Activated CD4-positive, alpha-beta T cell treated with anti-CD3 and anti-CD28 coated beads, Interleukin-2, amount 50 U/mL, for 1 hour (primary cell): ENCODE measurements around the gene TAGAP.
"Not testable (repeated sequence)": the region's sequence is repeated elsewhere in the genome, so short reads cannot be mapped to it uniquely, and the experiment has no call there.

Source experiments
- DNase-seq: peaks from one replicate; pipeline ENCODE4 v3.0.0-alpha.2; 2020

Gene TAGAP

DNA sequence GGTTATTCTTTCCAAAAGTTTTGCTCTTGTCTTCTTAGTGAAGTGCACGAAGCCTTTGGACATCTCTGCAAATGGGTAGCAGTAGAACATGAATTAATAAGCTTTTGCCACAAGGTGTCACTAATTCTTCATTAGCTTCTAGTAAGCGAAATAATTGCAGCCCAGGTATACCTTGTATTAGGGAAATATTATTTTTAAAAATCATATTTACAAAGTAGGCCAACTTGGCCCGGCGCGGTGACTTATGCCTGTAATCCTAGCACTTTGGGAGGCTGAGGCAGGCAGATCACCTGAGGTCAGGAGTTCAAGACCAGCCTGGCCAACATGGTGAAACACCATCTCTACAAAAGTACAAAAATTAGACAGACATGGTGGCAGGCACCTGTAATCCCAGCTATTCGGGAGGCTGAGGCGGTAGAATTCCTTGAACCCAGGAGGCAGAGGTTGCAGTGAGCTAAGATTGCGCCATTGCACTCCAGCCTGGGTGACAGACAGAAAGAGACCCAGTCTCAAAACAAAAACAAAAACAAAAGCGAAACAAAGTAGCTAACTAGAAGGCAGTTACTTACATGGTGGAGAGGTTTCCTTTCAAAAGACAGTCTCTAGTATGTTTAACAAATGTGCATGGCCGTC lies 36.0 kb downstream of the TAGAP start:
- DNase-seq = no peak

DNA sequence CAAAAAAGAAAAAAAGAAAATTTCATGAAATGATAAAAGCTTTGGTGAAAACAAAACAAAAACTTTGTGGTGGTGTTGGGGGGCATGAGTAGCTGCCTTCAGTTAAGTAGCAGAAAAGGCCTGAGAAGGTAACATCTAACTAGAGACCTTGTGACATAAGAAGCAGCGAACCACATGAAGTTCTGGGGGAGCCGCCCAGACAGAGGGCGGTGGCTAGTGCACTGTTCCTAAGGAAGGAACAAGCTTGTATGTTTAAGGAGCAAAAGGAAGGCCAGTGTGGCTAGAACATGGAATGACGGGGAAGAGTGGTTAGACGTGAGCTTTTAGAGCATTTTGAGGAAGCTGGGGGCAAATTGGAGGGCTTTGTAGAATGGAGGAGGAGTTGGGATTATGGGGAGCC lies 37.3 kb downstream of the TAGAP start:
- no peak for DNase-seq

DNA sequence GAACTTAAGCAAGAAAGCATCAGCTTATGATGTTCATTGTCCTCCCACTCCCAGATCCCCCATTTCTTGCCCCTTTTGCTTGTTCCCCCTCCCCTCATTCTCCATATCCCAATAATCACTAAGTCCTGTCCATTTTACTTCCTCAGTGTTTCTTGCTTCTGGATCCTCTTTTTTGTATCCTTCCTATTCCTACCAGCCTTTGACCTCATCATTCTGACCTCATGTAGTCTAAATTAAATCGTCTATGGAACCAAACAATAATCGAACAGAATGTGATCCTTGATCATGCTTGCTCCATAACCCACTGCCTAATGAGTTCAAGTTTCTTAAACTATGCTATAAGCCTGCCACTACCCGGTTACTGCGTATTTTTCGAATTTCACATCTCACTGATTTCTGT lies 39.4 kb downstream of the TAGAP start:
- no peak for DNase-seq

DNA sequence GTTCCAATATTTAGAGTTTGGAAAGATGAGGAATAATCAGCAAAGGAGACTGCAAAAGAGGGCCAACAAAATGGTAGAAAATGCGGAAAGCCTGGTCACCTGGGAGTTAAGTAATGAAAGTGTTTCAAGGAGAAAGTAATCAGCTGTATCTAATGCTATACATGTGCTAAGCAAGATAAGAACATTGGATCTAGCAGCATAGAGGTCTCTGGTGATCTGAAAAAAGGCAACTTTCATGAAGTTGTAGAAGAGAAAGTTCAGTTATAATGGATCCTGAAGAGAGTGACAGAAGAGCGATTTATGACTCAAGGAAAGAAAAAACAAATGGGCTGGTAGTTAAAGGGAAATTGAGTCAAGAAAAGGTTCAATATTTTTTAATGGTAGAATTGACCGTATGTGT lies 40.2 kb downstream of the TAGAP start:
- DNase-seq = no peak

DNA sequence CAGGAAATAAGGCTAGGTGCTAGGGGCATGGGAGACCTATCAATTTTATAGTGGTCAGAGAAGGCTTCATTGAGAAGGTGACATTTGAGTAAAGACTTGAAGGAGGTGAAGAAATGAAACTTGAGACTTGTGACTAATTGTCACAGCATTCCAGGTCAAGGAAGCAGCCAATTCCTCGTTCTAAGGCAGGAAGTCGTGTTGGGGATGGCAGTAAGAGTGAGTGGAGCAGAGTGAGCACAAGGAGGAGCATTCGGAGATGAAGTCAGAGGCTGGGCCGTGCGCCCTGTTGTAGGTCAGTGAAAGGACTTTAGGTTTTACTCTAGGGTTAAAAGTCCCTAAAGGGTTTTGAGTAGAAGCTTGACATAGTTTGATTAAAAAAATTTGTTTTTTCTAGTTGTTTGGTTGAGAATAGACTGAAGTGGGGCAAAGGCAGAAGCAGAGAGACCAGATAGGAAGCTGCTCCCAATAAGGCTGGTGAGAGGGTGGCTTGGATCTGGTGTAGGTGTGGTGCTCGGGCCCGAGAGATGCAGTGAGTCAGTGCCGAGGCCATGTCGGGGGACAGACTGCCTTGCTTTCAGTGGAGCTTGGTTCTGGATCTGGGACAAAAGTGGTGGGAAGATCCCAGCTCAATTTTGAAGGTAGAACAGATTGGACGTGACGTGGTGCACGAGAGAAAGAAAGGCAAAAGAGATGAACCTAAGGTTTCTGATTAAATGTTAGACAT lies 42.2 kb downstream of the TAGAP start:
- no peak for DNase-seq

DNA sequence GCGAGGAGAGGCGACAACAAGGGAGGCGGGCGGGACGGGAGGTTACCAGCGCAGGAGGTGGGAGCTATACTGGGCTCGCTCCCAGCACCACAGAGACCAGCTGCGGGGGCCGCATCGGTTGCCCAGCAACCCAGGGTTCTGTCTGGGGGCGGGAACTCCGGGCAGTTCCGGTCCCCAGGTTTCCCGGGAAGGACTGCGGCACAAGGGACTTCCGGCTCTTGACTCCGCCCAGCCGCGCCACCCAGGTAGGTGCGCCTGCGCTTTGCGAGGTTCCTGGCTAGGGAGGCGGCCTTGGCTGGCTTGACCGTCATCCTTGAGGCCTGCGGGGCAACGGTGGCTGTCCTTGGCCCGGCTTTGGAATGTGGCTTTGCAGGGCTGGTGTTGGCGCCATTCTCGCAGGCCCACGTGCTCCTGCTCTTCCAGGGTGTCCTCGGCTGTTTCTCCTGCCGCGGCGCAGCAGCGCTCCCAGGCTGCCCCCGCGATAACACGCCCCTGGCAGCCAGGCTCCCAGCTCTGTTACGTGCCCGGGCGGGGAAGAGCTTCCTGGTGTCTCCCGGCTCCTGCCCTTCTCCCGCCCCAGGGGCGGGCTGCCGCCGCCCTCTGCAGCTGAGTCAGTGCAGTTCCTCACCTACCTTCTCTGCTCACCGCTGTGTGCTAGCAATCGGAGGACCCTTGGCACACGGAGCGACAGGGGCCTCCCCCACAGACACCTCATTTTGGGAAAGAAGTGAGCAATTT lies 45.0 kb downstream of the TAGAP start, which contains the start of gene RSPH3:
TSS of gene RSPH3 (minus strand) at position 537 of the 738 bp plus-strand sequence. CDS start 652 bp downstream, outside the sequence.
- peak; percentile 83 for DNase-seq

DNA sequence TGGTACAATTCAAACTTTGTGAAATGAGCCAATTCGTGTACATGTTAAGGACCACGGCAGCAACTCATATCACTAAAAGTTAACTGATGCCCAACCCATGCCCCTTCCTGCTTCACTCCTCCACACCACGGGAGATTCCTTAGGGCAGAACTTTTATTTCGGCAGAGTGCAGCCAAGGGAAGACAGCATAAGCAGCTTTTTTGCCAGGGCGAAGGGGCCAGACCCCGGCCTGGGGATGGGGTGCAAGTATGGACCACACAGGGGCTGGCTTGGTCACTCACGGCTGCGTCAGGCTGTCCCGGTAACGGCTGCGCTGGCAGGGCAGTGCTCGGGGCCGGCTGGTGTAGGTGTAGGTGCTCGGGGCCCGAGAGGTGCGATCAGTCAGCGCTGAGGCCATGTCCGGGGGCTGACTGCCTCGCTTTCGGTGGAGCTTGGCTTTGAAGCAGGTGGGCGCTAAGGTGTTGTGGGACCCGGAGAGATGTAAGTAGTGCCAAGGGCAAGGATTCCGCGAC lies 45.6 kb downstream of the TAGAP start:
- DNase-seq = no peak

DNA sequence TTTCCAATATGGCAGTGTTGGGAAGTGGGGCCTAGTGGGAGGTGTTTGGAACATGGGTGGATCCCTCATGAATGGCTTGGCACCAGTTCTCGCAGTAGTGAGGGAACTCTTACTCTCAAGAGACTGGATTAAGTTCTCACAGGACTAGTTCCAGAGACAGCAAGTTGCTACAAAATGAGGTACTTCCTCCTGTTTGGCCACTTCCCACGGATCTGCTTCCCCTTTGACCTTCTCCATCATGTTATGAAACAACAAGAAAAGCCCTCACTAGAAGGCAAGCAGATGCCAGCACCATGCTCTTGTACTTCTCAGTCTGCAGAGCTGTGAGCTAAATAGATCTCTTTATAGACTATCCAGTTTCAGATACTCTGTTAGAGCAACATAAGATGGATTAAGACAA lies 47.9 kb downstream of the TAGAP start:
- no peak for DNase-seq

DNA sequence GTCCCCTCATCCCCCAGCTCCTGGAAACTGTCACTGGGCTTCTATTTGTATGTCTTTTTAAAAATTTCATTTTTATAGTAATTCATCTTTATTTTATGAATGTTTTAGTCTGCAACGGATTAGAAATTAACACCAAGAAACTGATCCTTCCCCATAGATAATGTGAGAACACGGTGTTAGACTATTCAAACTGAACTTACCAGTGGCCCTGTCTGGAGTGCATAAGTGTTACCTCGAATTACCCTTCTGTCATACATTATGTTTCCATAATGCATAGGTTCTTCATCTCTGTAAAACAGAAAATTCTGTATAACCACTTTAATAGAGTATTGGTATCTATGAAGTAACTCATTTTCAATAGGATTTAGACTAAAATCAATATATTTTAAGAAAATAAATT lies 51.2 kb downstream of the TAGAP start:
- no peak for DNase-seq

DNA sequence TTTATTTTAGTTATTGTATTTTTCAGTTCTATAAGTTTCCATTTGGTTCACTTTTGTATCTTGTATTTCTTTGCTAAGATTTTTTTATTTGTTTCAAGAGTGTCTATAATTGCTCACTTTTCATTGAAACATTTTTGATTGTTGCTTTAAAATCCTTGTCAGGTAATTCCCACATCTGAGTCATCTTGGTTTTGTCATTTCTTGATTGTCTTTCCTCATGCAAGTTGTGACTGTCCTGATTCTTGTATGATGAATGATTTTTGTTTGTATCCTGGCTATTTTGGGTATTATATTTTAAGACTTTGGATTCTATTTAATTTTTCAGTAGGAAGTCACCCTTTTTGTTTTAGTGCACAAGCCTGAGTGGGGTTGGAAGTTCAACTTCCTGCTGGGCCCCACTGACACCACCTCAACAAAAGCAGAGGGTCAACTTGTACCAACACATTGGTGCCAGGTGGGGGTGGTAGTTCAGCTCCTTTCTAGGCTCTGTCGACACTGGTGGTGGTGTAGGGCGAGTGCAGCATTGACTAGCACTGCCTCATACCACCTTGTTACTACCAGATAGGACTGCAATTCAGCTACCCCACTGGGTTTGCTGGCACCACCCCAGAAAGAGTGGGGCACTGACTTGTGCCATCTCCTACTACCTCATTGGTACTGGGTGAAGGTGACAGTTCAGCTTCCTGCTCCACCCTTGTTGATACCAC lies 53.6 kb downstream of the TAGAP start:
- no peak for DNase-seq

DNA sequence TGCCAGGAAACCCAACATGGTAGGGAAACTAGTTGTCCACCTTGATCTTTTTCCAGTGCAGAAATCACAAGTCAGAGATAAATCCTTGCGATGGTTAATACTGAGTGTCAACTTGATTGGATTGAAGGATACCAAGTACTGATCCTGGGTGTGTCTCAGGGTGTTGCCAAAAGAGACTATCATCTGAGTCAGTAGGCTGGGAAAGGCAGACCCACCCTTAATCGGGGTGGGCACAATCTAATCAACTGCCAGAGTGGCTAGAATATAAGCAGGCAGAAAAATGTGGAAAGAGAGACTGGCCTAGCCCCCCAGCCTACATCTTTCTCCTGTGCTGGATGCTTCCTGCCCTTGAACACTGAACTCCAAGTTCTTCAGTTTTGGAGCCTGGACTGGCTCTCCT lies 55.1 kb downstream of the TAGAP start:
- not testable (repeated sequence) for DNase-seq

DNA sequence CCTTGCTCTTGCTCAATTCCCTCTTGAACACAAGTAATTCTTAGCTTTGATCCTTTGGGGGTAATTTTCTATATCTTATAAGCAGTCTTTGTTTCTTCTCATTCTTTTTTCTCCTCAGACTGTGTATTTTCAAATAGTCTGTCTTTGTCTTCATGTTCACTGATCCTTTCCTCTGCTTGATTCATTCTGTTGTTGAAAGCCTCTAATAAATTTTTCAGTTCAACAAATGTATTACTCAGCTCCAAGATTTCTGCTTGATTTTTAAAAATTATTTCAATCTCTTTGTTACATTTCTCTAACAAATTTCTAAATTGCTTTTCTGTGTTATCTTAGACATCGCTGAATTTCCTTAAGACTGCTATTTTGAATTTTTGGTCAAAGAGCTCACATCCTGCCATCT lies 56.3 kb downstream of the TAGAP start:
- no peak for DNase-seq

DNA sequence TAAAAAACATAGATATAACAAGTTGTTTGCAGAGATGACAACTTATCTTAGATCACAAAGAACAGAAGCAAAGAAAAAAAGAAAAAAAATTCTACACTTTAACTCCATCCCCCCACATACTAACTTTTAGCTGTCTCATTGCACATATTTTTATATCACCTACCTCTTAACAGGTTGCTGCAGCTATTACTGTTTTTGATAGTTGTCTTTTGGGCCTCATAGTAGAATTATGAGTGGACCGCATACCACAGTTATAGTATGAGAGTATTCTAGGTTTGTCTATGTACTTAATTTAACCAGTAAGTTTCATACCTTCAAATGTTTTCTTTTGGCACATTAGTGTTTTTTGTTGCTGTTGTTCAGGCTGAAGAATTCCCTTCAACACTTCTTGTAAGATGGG lies 57.1 kb downstream of the TAGAP start:
- no peak for DNase-seq
